Mesendoderm (in vitro differentiated cells): ENCODE measurements around the gene FAM72D.
"Not testable (repeated sequence)": the region's sequence is repeated elsewhere in the genome, so short reads cannot be mapped to it uniquely, and the experiment has no call there.

Experiments used
- DNase-seq: peaks from one replicate; pipeline ENCODE4 v3.0.0; 2013
- H2AK5ac ChIP-seq: 2 replicates; pipeline ENCODE4 v1.6.1; 2013; ENCODE audit warnings: low read length, inconsistent platforms
- H2BK120ac ChIP-seq: 2 replicates; pipeline ENCODE4 v1.6.1; 2013; ENCODE audit warnings: low read depth, mild to moderate bottlenecking, low read length, moderate library complexity, mixed read lengths
- H2BK15ac ChIP-seq: replicated peaks from 2 replicates; pipeline ENCODE4 v1.6.1; 2013; ENCODE audit warnings: low read depth, mild to moderate bottlenecking, moderate library complexity
- H2BK5ac ChIP-seq: 2 replicates; pipeline ENCODE4 v1.6.1; 2013; ENCODE audit warnings: low read length, inconsistent platforms
- H3K18ac ChIP-seq: 2 replicates; pipeline ENCODE4 v1.6.1; 2013; ENCODE audit warnings: mild to moderate bottlenecking, low read length, mixed read lengths
- H3K23ac ChIP-seq: one replicate; pipeline ENCODE4 v1.6.1; 2013; ENCODE audit warnings: low read length
- H3K27ac ChIP-seq: 2 replicates; pipeline ENCODE4 v1.5.1; 2013; ENCODE audit warnings: low read depth, mild to moderate bottlenecking, inconsistent platforms, low read length, moderate library complexity
- H3K27me3 ChIP-seq: 2 replicates; pipeline ENCODE4 v1.6.1; 2013; ENCODE audit warnings: low read length, control low read depth, mild to moderate bottlenecking, inconsistent platforms; ENCODE audit not compliant: insufficient read depth, poor library complexity
- H3K36me3 ChIP-seq: 2 replicates; pipeline ENCODE4 v1.6.1; 2013; ENCODE audit warnings: low read length, inconsistent platforms; ENCODE audit not compliant: control insufficient read depth, insufficient read depth
- H3K4ac ChIP-seq: one replicate; pipeline ENCODE4 v1.6.1; 2013; ENCODE audit warnings: low read depth, mild to moderate bottlenecking, low read length, moderate library complexity
- H3K4me1 ChIP-seq: 2 replicates; pipeline ENCODE4 v1.6.1; 2013; ENCODE audit warnings: low read depth, low read length, inconsistent platforms; ENCODE audit not compliant: control insufficient read depth
- H3K4me2 ChIP-seq: 2 replicates; pipeline ENCODE4 v1.6.1; 2013; ENCODE audit warnings: low read length
- H3K4me3 ChIP-seq: 2 replicates; pipeline ENCODE4 v1.5.1; 2013; ENCODE audit warnings: mild to moderate bottlenecking, low read length
- H3K56ac ChIP-seq: one replicate; pipeline ENCODE4 v1.6.1; 2013; ENCODE audit warnings: low read length
- H3K79me1 ChIP-seq: 2 replicates; pipeline ENCODE4 v1.6.1; 2013; ENCODE audit warnings: low read length, inconsistent platforms
- H3K79me2 ChIP-seq: 2 replicates; pipeline ENCODE4 v1.6.1; 2013; ENCODE audit warnings: mild to moderate bottlenecking, low read length; ENCODE audit not compliant: control insufficient read depth, insufficient read depth
- H3K9ac ChIP-seq: 2 replicates; pipeline ENCODE4 v1.6.1; 2013; ENCODE audit warnings: low read length, inconsistent platforms
- H4K5ac ChIP-seq: one replicate; pipeline ENCODE4 v1.6.1; 2013; ENCODE audit warnings: low read length
- H4K8ac ChIP-seq: one replicate; pipeline ENCODE4 v1.6.1; 2013; ENCODE audit warnings: low read depth, mild to moderate bottlenecking, control low read depth, low read length, moderate library complexity
- WGBS: extraction: QIAGEN DNeasy Blood & Tissue Kit; methylation state at CpG from one replicate; pipeline ENCODE4 v1.1.7; 2013; ENCODE audit warnings: low lambda C conversion rate, missing lambda C conversion rate; ENCODE audit not compliant: insufficient coverage; ENCODE audit errors: extremely low coverage; 5-methylcytosine and 5-hydroxymethylcytosine counted together

Gene FAM72D

GRCh38 chr1:145156891-145157610 lies 61.3 kb downstream of the FAM72D start:
- not testable (repeated sequence) for H3K36me3 ChIP-seq

DNA sequence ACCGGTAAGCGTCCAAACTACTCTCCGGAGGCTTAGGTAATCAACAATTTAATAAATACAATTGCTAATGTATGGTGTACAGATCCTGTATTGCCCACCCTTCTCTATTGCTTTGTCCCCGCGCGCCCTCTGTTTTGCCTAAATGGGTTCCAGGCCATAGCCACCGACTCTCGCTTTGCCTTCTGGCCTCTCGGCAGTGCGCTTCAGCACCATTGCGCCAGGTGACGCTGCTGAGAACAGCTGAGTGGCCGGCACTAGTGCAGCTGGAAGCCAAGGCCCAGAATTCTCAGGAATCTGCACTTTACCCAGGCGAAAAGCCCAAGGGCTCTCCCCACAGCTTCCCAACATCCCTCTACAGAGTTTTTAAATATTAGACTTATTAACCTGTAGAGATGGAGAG lies 61.9 kb downstream of the FAM72D start:
- not testable (repeated sequence) for H3K9ac ChIP-seq, H3K4me2 ChIP-seq, H3K27me3 ChIP-seq, H3K4me3 ChIP-seq, DNase-seq, H3K4me1 ChIP-seq, H3K36me3 ChIP-seq, H2BK5ac ChIP-seq, H3K27ac ChIP-seq, H3K56ac ChIP-seq, H2AK5ac ChIP-seq, H2BK15ac ChIP-seq, H4K8ac ChIP-seq, H3K23ac ChIP-seq, H3K79me1 ChIP-seq, H3K4ac ChIP-seq, H3K79me2 ChIP-seq, H4K5ac ChIP-seq, H3K18ac ChIP-seq, H2BK120ac ChIP-seq
- WGBS: no CpG with 5 or more reads among the region's 14 CpGs

More at GRCh38 chr1:145156891-145157610, 61.3 kb downstream of the FAM72D start:
- DNase-seq: peak; percentile 73
- H2BK5ac ChIP-seq, H3K4me2 ChIP-seq, H2BK120ac ChIP-seq, H3K79me2 ChIP-seq, H3K27ac ChIP-seq, H2BK15ac ChIP-seq, H3K23ac ChIP-seq, H3K27me3 ChIP-seq, H4K5ac ChIP-seq, H3K4me3 ChIP-seq, H3K79me1 ChIP-seq, H3K4me1 ChIP-seq, H2AK5ac ChIP-seq, H3K18ac ChIP-seq, H3K4ac ChIP-seq, H4K8ac ChIP-seq, H3K56ac ChIP-seq: not testable (repeated sequence)
- no CpG with 5 or more reads among the region's 26 CpGs for WGBS
- H3K9ac ChIP-seq: peak overlapping the region; percentile 39

GRCh38 chr1:145161046-145161752 lies 65.4 kb downstream of the FAM72D start:
- H3K27ac ChIP-seq, H3K4me3 ChIP-seq, H3K4ac ChIP-seq, H2BK5ac ChIP-seq, H3K4me2 ChIP-seq, H3K27me3 ChIP-seq, H3K4me1 ChIP-seq, H3K56ac ChIP-seq, H3K79me2 ChIP-seq, H2BK120ac ChIP-seq, H2BK15ac ChIP-seq, H3K23ac ChIP-seq, DNase-seq, H3K18ac ChIP-seq, H4K8ac ChIP-seq, H2AK5ac ChIP-seq, H3K79me1 ChIP-seq, H3K9ac ChIP-seq, H4K5ac ChIP-seq, H3K36me3 ChIP-seq: not testable (repeated sequence)
- no CpG with 5 or more reads among the region's 26 CpGs for WGBS
